Measurements from ENCODE around the gene FAM174B.

DNA sequence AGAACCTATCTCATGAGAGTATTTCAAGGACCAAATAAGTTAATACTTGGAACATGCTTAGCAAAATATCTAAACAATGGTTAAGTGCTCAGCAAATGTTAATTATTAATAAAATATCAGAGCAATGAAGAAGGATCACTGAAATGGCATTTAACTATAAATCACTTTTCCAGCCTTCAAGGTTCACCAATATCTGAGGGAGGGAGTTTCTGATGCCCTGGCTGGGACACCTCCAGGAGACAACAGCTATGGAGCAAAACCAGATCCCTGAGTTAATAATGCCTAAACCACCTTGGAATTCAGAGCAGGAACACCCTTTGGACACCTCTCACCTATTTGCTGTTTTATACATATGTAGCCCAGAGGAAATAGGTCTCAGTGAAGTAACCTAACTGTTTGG lies 6.4 kb upstream of the FAM174B start:
- TF ChIP-seq, protein P1, sequence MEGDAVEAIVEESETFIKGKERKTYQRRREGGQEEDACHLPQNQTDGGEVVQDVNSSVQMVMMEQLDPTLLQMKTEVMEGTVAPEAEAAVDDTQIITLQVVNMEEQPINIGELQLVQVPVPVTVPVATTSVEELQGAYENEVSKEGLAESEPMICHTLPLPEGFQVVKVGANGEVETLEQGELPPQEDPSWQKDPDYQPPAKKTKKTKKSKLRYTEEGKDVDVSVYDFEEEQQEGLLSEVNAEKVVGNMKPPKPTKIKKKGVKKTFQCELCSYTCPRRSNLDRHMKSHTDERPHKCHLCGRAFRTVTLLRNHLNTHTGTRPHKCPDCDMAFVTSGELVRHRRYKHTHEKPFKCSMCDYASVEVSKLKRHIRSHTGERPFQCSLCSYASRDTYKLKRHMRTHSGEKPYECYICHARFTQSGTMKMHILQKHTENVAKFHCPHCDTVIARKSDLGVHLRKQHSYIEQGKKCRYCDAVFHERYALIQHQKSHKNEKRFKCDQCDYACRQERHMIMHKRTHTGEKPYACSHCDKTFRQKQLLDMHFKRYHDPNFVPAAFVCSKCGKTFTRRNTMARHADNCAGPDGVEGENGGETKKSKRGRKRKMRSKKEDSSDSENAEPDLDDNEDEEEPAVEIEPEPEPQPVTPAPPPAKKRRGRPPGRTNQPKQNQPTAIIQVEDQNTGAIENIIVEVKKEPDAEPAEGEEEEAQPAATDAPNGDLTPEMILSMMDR (IDR thresholded peaks at IDR 0.05; ENCODE audit: poor library complexity) = no peak
- TF ChIP-seq EZH2 (IDR thresholded peaks at IDR 0.05; ENCODE audit: borderline replicate concordance) = no peak
